Middle frontal gyrus (tissue), 1 donor: Measurements from ENCODE around the gene CEP164.

Source experiments
- DNase-seq: peaks from one replicate; pipeline ENCODE4 v3.0.0-alpha.2; 2015; ENCODE audit warnings: low spot score; ENCODE audit errors: extremely low spot score

CEP164 gene

DNA sequence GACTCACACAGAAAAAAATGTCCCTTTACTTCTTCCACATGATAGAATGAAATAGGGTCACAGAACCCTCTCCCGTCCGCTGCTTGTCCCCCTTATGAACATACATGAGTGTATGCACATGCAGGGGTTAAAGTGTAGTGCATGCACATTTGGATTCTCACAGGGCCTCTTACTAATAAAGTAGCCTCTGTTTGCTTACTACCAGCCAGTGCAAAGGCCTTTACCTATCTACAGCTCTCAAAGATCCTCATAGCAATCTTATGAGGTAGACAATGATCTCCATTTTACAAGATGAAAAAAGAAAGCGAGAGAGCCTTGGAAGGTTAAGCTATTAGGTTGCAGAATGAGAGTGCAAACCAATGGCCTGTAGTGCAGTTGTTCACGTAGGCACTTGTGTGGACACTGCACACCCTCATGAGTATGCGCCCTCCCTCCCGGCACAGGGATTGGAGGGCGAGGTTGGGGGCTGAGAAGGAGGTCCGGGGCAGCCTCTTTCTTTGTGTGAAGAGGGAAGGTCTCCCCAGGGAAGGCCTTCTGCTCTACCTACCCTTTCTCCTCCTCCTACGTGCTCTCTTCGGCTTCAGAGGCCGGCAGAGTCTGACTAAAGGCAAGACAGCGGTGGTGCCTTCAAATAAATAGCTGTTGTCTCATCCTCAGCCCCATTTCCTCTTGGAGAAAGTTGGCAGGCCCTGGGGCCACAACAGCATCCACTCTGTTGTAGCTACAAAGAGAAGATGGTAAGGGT, 91.3 kb downstream of the CEP164 start:
- DNase-seq: no peak

GRCh38 chr11:117419482-117420142, 92.0 kb downstream of the CEP164 start:
- DNase-seq: no peak

DNA sequence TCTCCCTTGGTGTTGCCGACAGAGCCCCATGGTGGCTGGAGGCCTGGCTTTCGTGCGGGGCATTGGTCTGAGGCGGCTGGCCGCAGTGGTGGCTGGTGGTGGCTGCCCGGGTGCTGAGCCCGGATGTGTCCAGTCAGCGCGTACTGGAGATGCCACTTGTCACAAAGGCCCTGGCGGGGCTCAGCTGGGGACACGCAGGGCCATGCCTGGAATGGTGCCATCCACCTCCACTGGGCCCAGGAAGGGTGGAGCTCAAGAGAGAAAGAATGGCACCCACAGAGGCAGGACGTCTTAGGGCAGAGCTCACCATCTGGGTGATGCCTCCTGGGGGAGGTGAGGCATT, 92.5 kb downstream of the CEP164 start:
- no peak for DNase-seq

- no peak for DNase-seq
These were observed 92.9 kb downstream of the CEP164 start for GRCh38 chr11:117420598-117420997.

DNA sequence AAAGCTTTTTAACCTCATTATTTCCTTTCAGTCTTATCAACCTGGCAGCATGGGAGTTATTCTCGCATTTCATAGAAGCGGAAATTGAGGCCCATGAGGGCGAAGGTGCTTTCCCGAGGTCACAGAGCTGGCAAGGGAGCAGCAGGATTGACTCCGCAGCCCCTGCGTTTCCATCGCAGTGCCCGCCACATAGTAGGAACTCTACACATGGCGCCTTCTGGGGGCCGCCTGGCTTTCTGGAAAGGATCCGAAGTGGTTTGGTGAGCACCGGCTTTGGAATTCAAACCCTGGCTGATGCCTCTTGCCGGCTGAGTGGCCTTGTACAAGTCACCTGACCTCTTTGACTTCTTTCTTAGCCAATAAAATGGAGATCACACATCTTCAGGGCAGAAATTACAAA, 93.4 kb downstream of the CEP164 start:
- no peak for DNase-seq

GRCh38 chr11:117421476-117421875, 93.8 kb downstream of the CEP164 start:
- no peak for DNase-seq

GRCh38 chr11:117423046-117423575, 95.5 kb downstream of the CEP164 start:
- no peak for DNase-seq

DNA sequence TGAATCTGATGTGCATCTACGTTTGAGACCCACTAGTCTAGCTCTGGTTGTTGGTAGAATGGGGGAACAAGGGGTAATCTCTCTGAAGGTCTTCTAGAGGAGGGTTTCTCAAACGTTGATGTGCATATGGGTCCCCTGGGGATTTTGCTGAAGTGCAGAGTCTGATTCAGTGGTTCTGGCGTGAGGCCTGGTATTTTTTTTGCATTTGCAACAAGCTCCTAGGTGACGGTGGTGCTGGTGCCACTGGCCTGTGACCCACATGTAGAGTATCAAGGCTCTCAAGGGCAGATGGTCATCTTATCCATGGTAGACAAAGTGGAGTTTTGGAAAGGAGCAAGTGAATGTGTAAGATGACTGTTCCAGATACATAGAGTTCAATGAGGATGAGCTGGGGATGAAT, 97.1 kb downstream of the CEP164 start:
- DNase-seq: no peak

GRCh38 chr11:117425679-117426296, 98.1 kb downstream of the CEP164 start:
- no peak for DNase-seq

DNA sequence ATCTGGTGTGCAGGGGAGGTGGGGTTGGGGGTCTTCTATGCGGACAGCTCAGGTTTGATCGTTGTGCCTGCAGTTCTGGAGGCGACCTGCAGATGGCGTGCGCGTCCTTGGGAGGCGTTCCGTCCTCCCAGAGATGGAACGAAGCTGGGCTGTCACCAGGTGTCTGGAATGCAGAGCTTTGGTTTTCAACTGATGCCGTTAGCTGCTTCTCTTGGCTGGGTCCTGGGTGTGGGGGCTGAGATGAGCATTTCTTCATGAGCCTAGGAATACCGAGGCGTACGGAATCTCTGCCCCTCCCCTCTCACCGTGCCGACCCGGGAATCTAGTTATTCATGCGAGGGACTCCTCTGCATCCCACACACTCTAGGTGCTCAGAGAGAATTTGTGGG, 98.6 kb downstream of the CEP164 start:
- peak; percentile 69 for DNase-seq

GRCh38 chr11:117426941-117427340, 99.3 kb downstream of the CEP164 start:
- DNase-seq: no peak

GRCh38 chr11:117427356-117427874, 99.8 kb downstream of the CEP164 start:
- no peak for DNase-seq

- no peak for DNase-seq
These were observed 100.7 kb downstream of the CEP164 start for GRCh38 chr11:117428186-117428855.

DNA sequence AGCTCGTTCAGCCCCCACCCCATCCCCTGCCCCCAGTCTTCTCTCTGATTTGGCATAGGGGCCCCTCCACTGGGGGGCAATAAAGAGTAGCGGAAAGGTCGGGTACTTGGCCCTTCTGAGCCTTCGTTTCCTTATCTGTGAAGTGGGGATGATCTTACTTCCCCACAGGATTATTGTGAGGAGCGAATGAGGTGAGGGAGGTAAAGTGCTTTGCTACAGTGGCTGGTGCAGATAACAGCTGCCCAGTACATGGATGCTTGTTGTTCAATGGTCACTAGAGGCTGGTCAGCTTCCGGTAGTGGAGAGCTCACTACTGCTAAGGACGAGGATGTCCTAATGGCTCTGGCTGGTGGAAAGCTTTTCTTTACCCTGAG, 101.2 kb downstream of the CEP164 start:
- no peak for DNase-seq

GRCh38 chr11:117430293-117430955, 102.8 kb downstream of the CEP164 start:
- no peak for DNase-seq

- no peak for DNase-seq
These were observed 103.8 kb downstream of the CEP164 start for GRCh38 chr11:117431436-117431835.

DNA sequence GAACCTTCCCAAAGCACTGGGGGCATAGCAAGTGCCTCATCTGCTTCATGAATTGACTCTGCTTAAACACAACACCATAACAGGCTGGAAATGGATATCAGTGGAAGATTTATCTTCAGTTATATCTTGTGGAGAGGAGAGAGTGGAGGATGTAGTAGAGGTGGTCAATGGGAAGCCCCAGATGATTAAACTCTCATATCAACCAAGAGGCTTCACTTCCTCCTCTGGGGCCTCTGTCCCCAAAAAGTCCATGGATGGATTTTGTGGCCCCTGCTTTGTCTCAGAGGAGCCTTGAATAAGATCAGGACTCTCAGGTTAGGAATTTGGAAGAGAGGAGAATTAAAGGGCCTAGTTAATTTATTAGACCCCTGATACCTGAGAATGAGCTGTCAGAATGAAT, 106.1 kb downstream of the CEP164 start:
- DNase-seq: no peak

DNA sequence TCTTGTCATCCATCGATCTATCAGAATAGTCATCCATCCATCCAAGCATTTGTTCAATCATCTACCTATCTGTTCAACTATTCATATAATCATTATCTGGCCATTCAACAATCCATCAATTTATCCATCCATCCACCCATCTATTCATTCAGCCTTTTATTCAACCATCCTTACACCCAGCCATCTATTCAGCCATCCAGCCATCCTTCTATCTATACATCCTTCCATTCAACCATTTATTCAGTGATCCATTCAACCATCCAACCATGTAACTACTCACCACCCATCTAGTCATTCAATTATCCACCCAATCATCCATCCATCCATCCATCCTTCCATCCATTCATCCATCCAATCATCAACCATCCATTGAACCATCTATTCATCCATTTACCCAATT, 106.8 kb downstream of the CEP164 start:
- no peak for DNase-seq

GRCh38 chr11:117435326-117435725, 107.7 kb downstream of the CEP164 start:
- DNase-seq: no peak

DNA sequence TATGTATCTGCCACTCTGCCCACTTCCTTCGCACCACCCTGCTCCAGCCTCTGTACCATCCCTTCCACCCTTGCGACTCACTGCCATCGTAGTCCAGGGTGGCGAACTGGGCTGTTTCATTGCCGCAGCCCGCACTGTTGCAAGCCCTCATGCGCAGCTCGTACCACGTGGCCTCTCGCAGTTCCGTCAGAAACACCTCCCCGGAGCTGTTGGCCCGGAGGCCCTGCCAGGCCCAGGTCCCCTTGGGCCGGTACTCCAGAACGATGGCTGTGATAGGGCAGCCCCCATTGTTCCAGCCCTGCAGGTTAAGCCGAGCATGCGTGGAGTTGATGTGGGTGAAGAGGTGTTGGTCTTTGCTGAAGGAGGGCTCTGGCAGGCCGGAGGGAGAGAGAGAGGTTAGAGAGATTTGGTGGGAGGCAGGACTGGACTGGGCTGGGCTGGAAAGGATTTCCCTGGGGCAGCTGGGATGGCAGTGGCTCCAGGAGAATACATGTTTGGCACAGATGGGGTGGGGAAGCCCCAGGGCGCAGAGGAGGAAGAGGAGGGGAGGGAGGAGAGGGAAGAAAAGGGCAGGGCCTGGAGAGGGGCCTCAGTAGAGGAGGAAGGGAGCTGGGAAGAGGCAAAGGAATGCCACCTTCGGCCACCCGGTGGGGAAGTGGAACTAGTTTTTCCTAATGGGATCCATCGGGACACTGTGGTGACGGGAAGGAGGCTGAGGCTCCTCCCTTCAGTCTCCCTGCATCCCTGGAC, 109.6 kb downstream of the CEP164 start:
- DNase-seq: no peak

- DNase-seq: no peak
These were observed 110.1 kb downstream of the CEP164 start for GRCh38 chr11:117437791-117438130.
